Cardiac muscle cell (in vitro differentiated cells and primary cell): ENCODE results near the gene IFT122. TPM values are rescaled to one million over a fixed set of nuclear protein-coding genes. Genes with fewer than 3 reads are reported as not detected.

Experiments
- DNase-seq, 2 donors: peaks; one replicate each; pipeline versions ENCODE4 v3.0.0 to v3.0.0-alpha.2; 2010 to 2017; ENCODE audit warnings: low read depth in 1 of 2, low spot score in 1 of 2
- H3K27ac ChIP-seq: fragments of 200-600 bp; sonication (generic); 2 replicates; pipeline ENCODE4 v1.5.1; 2016
- H3K27me3 ChIP-seq: fragments of 200-600 bp; sonication (generic); 2 replicates; pipeline ENCODE4 v1.6.0; 2016; ENCODE audit warnings: control low read depth
- H3K36me3 ChIP-seq: fragments of 200-600 bp; sonication (generic); 2 replicates; pipeline ENCODE4 v1.5.1; 2016; ENCODE audit warnings: control low read depth
- H3K4me1 ChIP-seq: fragments of 200-600 bp; sonication (generic); 2 replicates; pipeline ENCODE4 v1.8.1; 2017; ENCODE audit warnings: low read depth, mild to moderate bottlenecking, mixed run types
- H3K4me3 ChIP-seq: fragments of 200-600 bp; sonication (generic); 2 replicates; pipeline ENCODE4 v1.5.1; 2016; ENCODE audit warnings: mild to moderate bottlenecking
- H3K9me3 ChIP-seq: fragments of 200-600 bp; sonication (generic); 2 replicates; pipeline ENCODE4 v1.5.1; 2017; ENCODE audit warnings: low read depth, mild to moderate bottlenecking, control low read depth
- CTCF ChIP-seq: IDR thresholded peaks from 2 replicates; pipeline ENCODE4 v1.5.1; 2012; ENCODE audit warnings: low read depth, mild to moderate bottlenecking, low read length
- polyA plus RNA-seq: library from polyadenylated mRNA; unstranded; fragments of >200 nt; fragmentation: Nextera tagmentation; extraction: Ambion mirVana; gene quantifications from 2 replicates; pipeline ENCODE4 v1.2.1, GENCODE V29; 2016
- total RNA-seq: library from RNA; depleted of rRNA; stranded (reverse); fragments of >200 nt; gene quantifications from 2 replicates; pipeline ENCODE4 v1.2.3, GENCODE V29; 2016

IFT122 gene
- total and polyA plus RNA-seq, 2 experiments from 2014 or later, result 21.9 to 31.5 TPM

- Histone ChIP-seq H3K4me3 (no peak overlapping the region), H3K27ac (no peak overlapping the region), H3K4me1 (peaks cover 69% of the 10 kb centered on the region), H3K27me3 (no peaks in the 10 kb centered on the region), H3K36me3 (no peaks in the 10 kb centered on the region), H3K9me3 (no peaks in the 10 kb centered on the region)
- no peak for DNase-seq
- no peak for TF ChIP-seq CTCF
Observed at GRCh38 chr3:129556890-129557547, 117.0 kb downstream of the IFT122 start.

GRCh38 chr3:129557548-129557894 lies 117.5 kb downstream of the IFT122 start:
- H3K4me3 ChIP-seq, result no peak overlapping the region
- H3K9me3 ChIP-seq, result no peaks in the 10 kb centered on the region
- H3K36me3 ChIP-seq, result no peaks in the 10 kb centered on the region
- H3K27me3 ChIP-seq, result no peaks in the 10 kb centered on the region
- H3K27ac ChIP-seq, result no peak overlapping the region
- H3K4me1 ChIP-seq, result peaks cover 69% of the 10 kb centered on the region
- TF ChIP-seq CTCF, result no peak
- DNase-seq, result no peak

DNA sequence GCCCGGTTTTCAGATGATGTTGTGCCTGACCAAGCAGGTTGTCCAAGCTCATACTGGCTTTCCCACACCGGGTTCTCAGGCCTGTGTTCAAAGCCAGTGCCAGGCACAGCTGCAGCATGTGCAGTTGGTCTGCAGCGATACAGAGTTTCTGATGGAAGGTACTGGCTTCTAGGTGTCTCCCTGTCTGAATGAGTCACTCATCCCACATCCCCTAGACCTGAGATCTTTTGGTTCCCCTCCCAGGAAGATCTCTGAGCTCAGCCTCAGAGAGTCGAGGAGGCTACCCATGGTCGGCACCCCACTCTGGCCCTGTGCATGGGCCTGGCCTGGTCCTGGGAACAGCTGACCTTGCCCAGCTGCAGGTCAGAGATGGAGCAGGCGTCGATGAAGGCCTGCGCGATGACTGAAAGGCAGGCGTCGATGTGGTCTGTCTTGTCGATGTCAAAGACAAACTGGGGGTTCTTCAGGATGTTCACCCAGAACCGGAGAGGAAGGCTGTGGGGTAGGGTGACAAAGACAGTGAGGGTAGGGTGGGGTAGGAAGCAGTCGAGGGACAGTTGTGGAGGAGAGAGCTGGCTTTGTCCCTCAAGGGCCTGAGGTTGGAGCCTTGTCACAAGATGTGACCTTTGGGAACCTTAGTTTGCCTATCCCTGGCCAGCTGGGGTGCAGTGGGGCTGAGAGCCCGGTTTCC lies 118.2 kb downstream of the IFT122 start:
- Histone ChIP-seq H3K4me3 (no peak overlapping the region), H3K27me3 (no peaks in the 10 kb centered on the region), H3K9me3 (no peaks in the 10 kb centered on the region), H3K27ac (no peak overlapping the region), H3K4me1 (peaks cover 67% of the 10 kb centered on the region), H3K36me3 (no peaks in the 10 kb centered on the region)
- no peak for TF ChIP-seq CTCF
- DNase-seq, result no peak

GRCh38 chr3:129558772-129559564 lies 118.9 kb downstream of the IFT122 start:
- Histone ChIP-seq H3K27me3 (no peaks in the 10 kb centered on the region), H3K27ac (no peak overlapping the region), H3K4me1 (peaks cover 59% of the 10 kb centered on the region), H3K4me3 (no peak overlapping the region), H3K9me3 (no peaks in the 10 kb centered on the region), H3K36me3 (no peaks in the 10 kb centered on the region)
- peak in 1 of 2 donors; percentile 77 for DNase-seq
- no peak for TF ChIP-seq CTCF

DNA sequence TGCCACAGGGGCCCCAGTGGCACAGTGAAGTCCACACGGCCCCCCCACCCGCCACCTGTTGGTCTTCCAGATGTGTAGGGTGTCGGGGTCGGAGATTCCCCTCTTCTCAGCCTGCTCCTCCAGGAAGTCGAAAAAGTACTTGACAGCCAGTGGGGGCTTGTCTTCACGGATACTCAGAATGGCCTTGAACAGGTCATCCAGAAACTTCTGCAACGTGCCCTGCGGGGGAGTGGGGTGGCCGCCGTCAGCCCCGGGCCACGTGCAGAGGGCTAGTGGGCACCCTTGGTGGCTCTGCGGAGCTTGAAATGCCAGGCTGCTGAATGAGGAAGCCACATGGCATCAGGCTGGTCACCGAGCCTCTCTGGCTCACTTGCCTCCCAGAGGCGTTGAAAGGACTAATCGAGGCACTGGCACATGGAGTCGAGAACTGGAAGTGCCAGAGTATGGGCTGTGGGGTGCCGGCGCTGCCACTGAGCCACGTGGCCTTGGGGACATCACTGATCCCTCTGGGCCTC lies 119.6 kb downstream of the IFT122 start:
- DNase-seq, result no peak
- no peaks in the 10 kb centered on the region for H3K36me3 ChIP-seq
- H3K9me3 ChIP-seq, result no peaks in the 10 kb centered on the region
- H3K27me3 ChIP-seq, result no peaks in the 10 kb centered on the region
- no peak overlapping the region for H3K27ac ChIP-seq
- no peak overlapping the region for H3K4me3 ChIP-seq
- peaks cover 53% of the 10 kb centered on the region for H3K4me1 ChIP-seq
- TF ChIP-seq CTCF, result no peak
